K562 (cell line): Measurements from ENCODE around the gene BRWD1. TPM values are rescaled to one million over a fixed set of nuclear protein-coding genes. Genes with fewer than 3 reads are reported as not detected.

Experiments
- KLF1 ChIP-seq: fragments of 450-650 bp; IDR thresholded peaks from 2 replicates; pipeline ENCODE4 v1.6.1; 2016; ENCODE audit warnings: missing genetic modification characterization, missing compliant biosample characterization
- ZKSCAN3 ChIP-seq: fragments of 250-450 bp; sonication (Bioruptor Pico); IDR thresholded peaks from 2 replicates; pipeline ENCODE4 v1.4.0; 2020
- polyA plus RNA-seq, 8 experiments: library from polyadenylated mRNA; depleted of rRNA in 4 of 8; stranded (reverse) in 5 of 8; unstranded in 3 of 8; fragments of >200 nt; fragmentation: Nextera tagmentation in 2 of 8; fragmentation: Illumina TruSeq in 1 of 8; extraction: Ambion mirVana in 2 of 8; extraction: Trizol in 1 of 8; gene quantifications; 2 replicates each; pipeline versions ENCODE4 v1.2.1 to v1.2.3, GENCODE V29; 2011 to 2014; ENCODE audit warnings: inconsistent platforms in 1 of 8, missing spikeins in 1 of 8
- total RNA-seq, 7 experiments: library from RNA; depleted of rRNA in 6 of 7; stranded (reverse); fragments of >200 nt in 6 of 7; fragmentation: Illumina TruSeq in 2 of 7; extraction: Trizol in 2 of 7; gene quantifications; 2 replicates each; pipeline versions ENCODE4 v1.2.1 to v1.2.3, GENCODE V29; 2011 to 2021; ENCODE audit warnings: low replicate concordance in 1 of 7
- TF ChIP-seq, protein P1 (sequence below): fragments of 450-650 bp; IDR thresholded peaks from 2 replicates; pipeline ENCODE4 v1.6.1; 2014; ENCODE audit warnings: low read depth, mild to moderate bottlenecking, moderate library complexity, borderline replicate concordance
- TF ChIP-seq, protein P2 (sequence below): fragments of 250-450 bp; sonication (Bioruptor Pico); IDR thresholded peaks from 2 replicates; pipeline ENCODE4 v1.4.0; 2020; ENCODE audit warnings: borderline replicate concordance
- TF ChIP-seq, protein P3 (sequence below): sonication (generic); formaldehyde crosslinking; IDR thresholded peaks from 2 replicates; pipeline ENCODE4 v1.8.1; 2022; ENCODE audit warnings: missing genetic modification reagents
- TF ChIP-seq, protein P4 (sequence below): sonication (generic); formaldehyde crosslinking; IDR thresholded peaks from 2 replicates; pipeline ENCODE4 v1.8.1; 2023; ENCODE audit warnings: mild to moderate bottlenecking, missing genetic modification reagents, moderate library complexity

Gene BRWD1
- total and polyA plus RNA-seq, 9 of the 15 experiments (the other 6 are each of a cell fraction or from before 2014, with no cell fraction given) = 10.1 to 60.2 (median 34.1) TPM

DNA sequence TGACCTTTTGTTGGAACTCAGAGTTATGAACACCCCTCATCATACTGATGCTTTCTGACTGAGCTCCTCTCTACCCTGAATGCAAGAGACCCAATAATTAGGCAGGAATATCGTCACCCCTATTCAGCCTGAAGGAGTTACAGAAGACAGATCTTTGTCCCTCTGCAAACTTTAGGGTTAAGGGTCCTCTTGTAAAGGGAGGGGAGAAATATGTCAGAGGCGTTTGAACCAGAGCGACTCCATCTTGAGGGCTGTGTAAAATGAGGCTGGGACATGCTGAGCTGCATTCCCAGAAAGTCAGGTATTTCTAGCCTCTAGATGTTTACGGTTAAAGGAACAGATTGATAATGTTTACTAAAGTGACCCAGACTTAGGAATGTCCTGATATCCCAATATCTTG is 46.0 kb upstream of the BRWD1 start (continued):
- TF ChIP-seq, protein P1, sequence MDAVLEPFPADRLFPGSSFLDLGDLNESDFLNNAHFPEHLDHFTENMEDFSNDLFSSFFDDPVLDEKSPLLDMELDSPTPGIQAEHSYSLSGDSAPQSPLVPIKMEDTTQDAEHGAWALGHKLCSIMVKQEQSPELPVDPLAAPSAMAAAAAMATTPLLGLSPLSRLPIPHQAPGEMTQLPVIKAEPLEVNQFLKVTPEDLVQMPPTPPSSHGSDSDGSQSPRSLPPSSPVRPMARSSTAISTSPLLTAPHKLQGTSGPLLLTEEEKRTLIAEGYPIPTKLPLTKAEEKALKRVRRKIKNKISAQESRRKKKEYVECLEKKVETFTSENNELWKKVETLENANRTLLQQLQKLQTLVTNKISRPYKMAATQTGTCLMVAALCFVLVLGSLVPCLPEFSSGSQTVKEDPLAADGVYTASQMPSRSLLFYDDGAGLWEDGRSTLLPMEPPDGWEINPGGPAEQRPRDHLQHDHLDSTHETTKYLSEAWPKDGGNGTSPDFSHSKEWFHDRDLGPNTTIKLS = no peak
- peak; percentile 56; the same call in 1 of the 2 replicates for TF ChIP-seq ZKSCAN3 (CRISPR knock-in tag)
- TF ChIP-seq, protein P2, sequence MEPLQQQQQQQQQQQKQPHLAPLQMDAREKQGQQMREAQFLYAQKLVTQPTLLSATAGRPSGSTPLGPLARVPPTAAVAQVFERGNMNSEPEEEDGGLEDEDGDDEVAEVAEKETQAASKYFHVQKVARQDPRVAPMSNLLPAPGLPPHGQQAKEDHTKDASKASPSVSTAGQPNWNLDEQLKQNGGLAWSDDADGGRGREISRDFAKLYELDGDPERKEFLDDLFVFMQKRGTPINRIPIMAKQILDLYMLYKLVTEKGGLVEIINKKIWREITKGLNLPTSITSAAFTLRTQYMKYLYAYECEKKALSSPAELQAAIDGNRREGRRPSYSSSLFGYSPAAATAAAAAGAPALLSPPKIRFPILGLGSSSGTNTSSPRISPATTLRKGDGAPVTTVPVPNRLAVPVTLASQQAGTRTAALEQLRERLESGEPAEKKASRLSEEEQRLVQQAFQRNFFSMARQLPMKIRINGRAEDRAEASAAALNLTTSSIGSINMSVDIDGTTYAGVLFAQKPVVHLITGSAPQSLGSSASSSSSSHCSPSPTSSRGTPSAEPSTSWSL = no peak
- TF ChIP-seq KLF1 (tag) = peak; percentile 65
- TF ChIP-seq, protein P3, sequence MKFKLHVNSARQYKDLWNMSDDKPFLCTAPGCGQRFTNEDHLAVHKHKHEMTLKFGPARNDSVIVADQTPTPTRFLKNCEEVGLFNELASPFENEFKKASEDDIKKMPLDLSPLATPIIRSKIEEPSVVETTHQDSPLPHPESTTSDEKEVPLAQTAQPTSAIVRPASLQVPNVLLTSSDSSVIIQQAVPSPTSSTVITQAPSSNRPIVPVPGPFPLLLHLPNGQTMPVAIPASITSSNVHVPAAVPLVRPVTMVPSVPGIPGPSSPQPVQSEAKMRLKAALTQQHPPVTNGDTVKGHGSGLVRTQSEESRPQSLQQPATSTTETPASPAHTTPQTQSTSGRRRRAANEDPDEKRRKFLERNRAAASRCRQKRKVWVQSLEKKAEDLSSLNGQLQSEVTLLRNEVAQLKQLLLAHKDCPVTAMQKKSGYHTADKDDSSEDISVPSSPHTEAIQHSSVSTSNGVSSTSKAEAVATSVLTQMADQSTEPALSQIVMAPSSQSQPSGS = no peak
- TF ChIP-seq, protein P4, sequence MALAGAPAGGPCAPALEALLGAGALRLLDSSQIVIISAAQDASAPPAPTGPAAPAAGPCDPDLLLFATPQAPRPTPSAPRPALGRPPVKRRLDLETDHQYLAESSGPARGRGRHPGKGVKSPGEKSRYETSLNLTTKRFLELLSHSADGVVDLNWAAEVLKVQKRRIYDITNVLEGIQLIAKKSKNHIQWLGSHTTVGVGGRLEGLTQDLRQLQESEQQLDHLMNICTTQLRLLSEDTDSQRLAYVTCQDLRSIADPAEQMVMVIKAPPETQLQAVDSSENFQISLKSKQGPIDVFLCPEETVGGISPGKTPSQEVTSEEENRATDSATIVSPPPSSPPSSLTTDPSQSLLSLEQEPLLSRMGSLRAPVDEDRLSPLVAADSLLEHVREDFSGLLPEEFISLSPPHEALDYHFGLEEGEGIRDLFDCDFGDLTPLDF (CRISPR knock-in tag) = no peak
